Natural killer cell (primary cell): ENCODE data around the gene DCXR. TPM values are rescaled to one million over a fixed set of nuclear protein-coding genes. Genes with fewer than 3 reads are reported as not detected.

ENCODE experiments used
- ATAC-seq, 3 donors: fragments of 150-1000 bp in 2 of 3; fragments of 200-7000 bp in 1 of 3; cut with Tn5 transposase; 1 replicate in 1 of 3; 2 replicates in 2 of 3; pipeline ENCODE4 v1.10.0; 2021; ENCODE audit warnings: mild to moderate bottlenecking in 2 of 3, moderate library complexity in 2 of 3
- DNase-seq, 2 donors: peaks; one replicate each; pipeline versions ENCODE4 v3.0.0 to v3.0.0-alpha.2; 2013 to 2021; ENCODE audit warnings: mixed read lengths in 1 of 2
- H3K27ac ChIP-seq: one replicate; pipeline ENCODE4 v1.5.1; 2013; ENCODE audit warnings: mild to moderate bottlenecking, low read length
- H3K27me3 ChIP-seq: one replicate; pipeline ENCODE4 v1.6.1; 2013; ENCODE audit warnings: low read length; ENCODE audit not compliant: control insufficient read depth, insufficient read depth
- H3K36me3 ChIP-seq: one replicate; pipeline ENCODE4 v1.6.1; 2013; ENCODE audit warnings: low read length; ENCODE audit not compliant: control insufficient read depth, insufficient read depth
- H3K4me1 ChIP-seq: one replicate; pipeline ENCODE4 v1.6.1; 2013; ENCODE audit warnings: low read length; ENCODE audit not compliant: control insufficient read depth, insufficient read depth
- H3K4me3 ChIP-seq: one replicate; pipeline ENCODE4 v1.5.1; 2013; ENCODE audit warnings: low read length
- H3K9me3 ChIP-seq: one replicate; pipeline ENCODE4 v1.6.1; 2013; ENCODE audit warnings: low read length; ENCODE audit not compliant: control insufficient read depth, insufficient read depth
- H3K27ac Mint-ChIP-seq, 2 donors: one replicate each; pipeline ENCODE4 v1.8.0; 2022; ENCODE audit warnings: mild to moderate bottlenecking in 2 of 2, mixed read lengths in 2 of 2, moderate library complexity in 1 of 2
- H3K27me3 Mint-ChIP-seq, 2 donors: one replicate each; pipeline ENCODE4 v1.8.0; 2022; ENCODE audit warnings: low read depth in 2 of 2, mixed read lengths in 2 of 2
- H3K36me3 Mint-ChIP-seq: one replicate; pipeline ENCODE4 v1.8.0; 2022; ENCODE audit warnings: mixed read lengths
- H3K4me1 Mint-ChIP-seq, 2 donors: one replicate each; pipeline ENCODE4 v1.8.0; 2022; ENCODE audit warnings: mixed read lengths in 2 of 2
- H3K4me3 Mint-ChIP-seq: one replicate; pipeline ENCODE4 v1.8.0; 2022; ENCODE audit warnings: mild to moderate bottlenecking, moderate library complexity, mixed read lengths
- H3K9me3 Mint-ChIP-seq, 2 donors: one replicate each; pipeline ENCODE4 v1.8.0; 2022; ENCODE audit warnings: mixed read lengths in 2 of 2
- CTCF ChIP-seq: fragments of 200-600 bp; IDR thresholded peaks from one replicate; pipeline ENCODE4 v1.8.0; 2022; ENCODE audit warnings: antibody characterized with exemption
- WGBS: methylation state at CpG from one replicate; pipeline ENCODE4 v1.1.7; 2013; ENCODE audit warnings: missing lambda C conversion rate; ENCODE audit not compliant: insufficient coverage; 5-methylcytosine and 5-hydroxymethylcytosine counted together
- intact Hi-C: fragments of 100-400 bp; cut with micrococcal nuclease; formaldehyde crosslinking; loops from one replicate; pipeline ENCODE4 v1.14.2; 2022
- total RNA-seq, 4 donors: library from RNA; stranded (reverse); fragments of 120-200 nt in 1 of 4; gene quantifications; one replicate each; pipeline versions ENCODE4 v1.2.3 to v1.2.4, GENCODE V29; 2013 to 2022

Gene DCXR
- total RNA-seq, 3 donors from 2014 or later (not counting 1 experiment from before 2014, with no cell fraction given), result 93.9 to 171 (median 145) TPM

- ATAC-seq (no peak), DNase-seq (no peak)
- no peak for TF ChIP-seq CTCF
- H3K36me3 ChIP-seq, result no peaks in the 10 kb centered on the region
- no peak overlapping the region for H3K27ac ChIP-seq
- H3K27me3 ChIP-seq, result no peaks in the 10 kb centered on the region
- Mint-ChIP-seq H3K36me3 (no peaks in the 10 kb centered on the region), H3K27me3 (no peaks in the 10 kb centered on the region), H3K9me3 (no peaks in the 10 kb centered on the region), H3K27ac (no peak overlapping the region), H3K4me3 (no peak overlapping the region), H3K4me1 (no peaks in the 10 kb centered on the region)
- intact Hi-C loops, result no loop called here
- no peak overlapping the region for H3K4me3 ChIP-seq
- H3K9me3 ChIP-seq, result no peaks in the 10 kb centered on the region
- H3K4me1 ChIP-seq, result no peaks in the 10 kb centered on the region
- WGBS, result 84% methylated on average over 20 of the region's 20 CpGs
Measured at GRCh38 chr17:82012261-82012639, 25.2 kb downstream of the DCXR start.

GRCh38 chr17:82011617-82012187, 25.8 kb downstream of the DCXR start:
- Histone ChIP-seq H3K4me3 (no peak overlapping the region), H3K36me3 (no peaks in the 10 kb centered on the region), H3K27me3 (no peaks in the 10 kb centered on the region), H3K4me1 (no peaks in the 10 kb centered on the region), H3K9me3 (no peaks in the 10 kb centered on the region), H3K27ac (no peak overlapping the region)
- DNase-seq, result no peak
- WGBS, result 90% methylated on average over 19 of the region's 19 CpGs
- H3K27ac Mint-ChIP-seq, result no peak overlapping the region
- H3K9me3 Mint-ChIP-seq, result no peaks in the 10 kb centered on the region
- intact Hi-C loops, result no loop called here
- no peaks in the 10 kb centered on the region for H3K4me1 Mint-ChIP-seq
- no peak for TF ChIP-seq CTCF
- ATAC-seq, result no peak
- H3K36me3 Mint-ChIP-seq, result no peaks in the 10 kb centered on the region
- no peak overlapping the region for H3K4me3 Mint-ChIP-seq
- H3K27me3 Mint-ChIP-seq, result no peaks in the 10 kb centered on the region

GRCh38 chr17:82010575-82011525, 26.6 kb downstream of the DCXR start:
- Histone ChIP-seq H3K4me1 (no peaks in the 10 kb centered on the region), H3K36me3 (no peaks in the 10 kb centered on the region), H3K4me3 (no peak overlapping the region), H3K27ac (no peak overlapping the region), H3K9me3 (no peaks in the 10 kb centered on the region), H3K27me3 (no peaks in the 10 kb centered on the region)
- DNase-seq, result no peak
- Mint-ChIP-seq H3K9me3 (no peaks in the 10 kb centered on the region), H3K27ac (no peak overlapping the region), H3K4me1 (no peaks in the 10 kb centered on the region), H3K27me3 (no peaks in the 10 kb centered on the region), H3K36me3 (no peaks in the 10 kb centered on the region), H3K4me3 (no peak overlapping the region)
- WGBS, result 93% methylated on average over 37 of the region's 39 CpGs
- intact Hi-C loops, result no loop called here
- no peak for TF ChIP-seq CTCF
- no peak for ATAC-seq
